NCI-H1930 (cell line): ENCODE measurements around the gene GPR142.
A peak's percentile ranks its signal among the peaks of the same experiment; 100 is the strongest.
"Not testable (repeated sequence)": the region's sequence is repeated elsewhere in the genome, so short reads cannot be mapped to it uniquely, and the experiment has no call there.

Experiments used
- DNase-seq, 2 experiments: peaks; one replicate each; lab custom pipeline; 2025; lab: John Stamatoyannopoulos, UW

GPR142 gene

DNA sequence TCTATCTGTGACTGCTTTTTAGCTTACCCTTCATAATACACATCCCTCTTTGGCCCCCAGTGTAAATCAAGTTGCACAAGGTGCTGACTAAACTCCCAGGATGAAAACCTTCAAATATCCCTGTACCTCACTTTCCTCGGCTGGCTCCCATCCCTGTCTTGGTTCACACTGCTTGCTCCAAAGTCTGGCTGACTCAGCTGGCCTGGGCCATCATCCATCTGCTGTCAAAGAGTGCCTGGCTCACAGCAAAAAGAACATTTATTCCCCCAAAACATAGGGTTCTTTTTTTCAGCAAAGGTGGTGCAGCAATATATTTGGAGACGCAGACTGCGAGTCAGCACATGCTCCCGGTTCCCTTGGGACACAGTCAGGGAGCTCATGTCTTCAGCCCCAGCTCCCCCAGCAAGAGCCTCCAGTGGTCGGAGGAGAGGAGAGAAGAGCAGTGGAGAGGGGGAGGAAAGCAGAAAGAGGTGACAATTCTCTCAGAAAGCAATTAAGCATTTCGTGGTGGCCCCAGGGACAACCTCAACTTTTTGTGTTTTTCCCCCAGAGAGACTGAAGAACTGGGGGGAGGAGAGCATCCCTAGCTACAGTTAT, 26.1 kb downstream of the GPR142 start:
- no peak for DNase-seq

DNA sequence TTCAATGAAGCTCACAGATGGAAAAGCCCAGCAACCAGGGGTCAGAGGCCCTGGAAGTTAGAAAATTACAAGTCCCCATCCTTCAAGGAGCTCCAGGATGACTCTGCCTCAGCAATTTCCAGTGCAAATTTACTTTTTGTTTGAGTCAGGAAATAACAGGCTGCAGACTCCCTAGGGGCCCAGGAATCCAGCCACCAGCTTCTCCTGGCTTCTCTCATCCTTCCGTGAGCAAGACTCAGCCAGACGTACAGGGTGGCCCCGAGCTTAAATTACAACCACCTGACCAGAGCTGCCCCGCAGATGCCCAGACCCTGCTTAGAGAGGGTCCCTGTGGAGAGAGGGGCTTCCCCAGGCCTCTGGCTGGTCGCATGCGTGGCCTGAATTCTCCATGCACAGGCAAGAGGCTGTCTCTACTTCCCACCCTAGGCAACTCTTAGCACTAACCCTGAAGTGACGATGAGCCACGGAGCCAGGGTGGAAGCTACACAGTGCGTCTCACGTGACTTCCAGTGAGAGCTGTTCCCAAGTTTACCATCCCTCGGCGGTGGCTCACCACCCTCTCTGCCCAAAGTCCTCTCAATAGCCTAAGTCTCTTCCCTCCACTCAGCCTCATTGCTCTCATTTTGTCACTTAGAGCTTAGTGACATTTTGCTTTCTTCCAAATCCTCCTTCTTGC, 27.1 kb downstream of the GPR142 start:
- DNase-seq, result no peak

DNA sequence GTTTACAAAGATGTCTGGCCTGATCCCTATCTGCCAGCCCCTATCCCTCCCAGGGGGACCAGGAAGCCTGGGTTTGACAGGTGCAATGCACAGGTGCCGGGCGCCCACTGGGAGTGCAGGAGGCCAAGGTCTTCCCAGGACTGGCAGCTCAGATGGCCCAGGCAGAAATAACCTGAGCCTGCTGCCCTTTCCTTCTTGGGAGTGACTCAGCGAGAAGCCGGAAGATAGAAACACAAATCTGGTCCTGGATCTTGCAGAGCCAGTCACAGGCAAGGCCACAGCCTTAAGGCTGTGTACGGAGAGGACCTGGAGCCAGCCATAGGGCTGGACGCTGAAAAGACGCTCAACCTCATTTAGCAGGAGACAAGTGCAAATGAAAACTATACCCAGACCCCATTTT, 27.7 kb downstream of the GPR142 start:
- no peak for DNase-seq

GRCh38 chr17:74396567-74396966, 29.3 kb downstream of the GPR142 start:
- no peak for DNase-seq

DNA sequence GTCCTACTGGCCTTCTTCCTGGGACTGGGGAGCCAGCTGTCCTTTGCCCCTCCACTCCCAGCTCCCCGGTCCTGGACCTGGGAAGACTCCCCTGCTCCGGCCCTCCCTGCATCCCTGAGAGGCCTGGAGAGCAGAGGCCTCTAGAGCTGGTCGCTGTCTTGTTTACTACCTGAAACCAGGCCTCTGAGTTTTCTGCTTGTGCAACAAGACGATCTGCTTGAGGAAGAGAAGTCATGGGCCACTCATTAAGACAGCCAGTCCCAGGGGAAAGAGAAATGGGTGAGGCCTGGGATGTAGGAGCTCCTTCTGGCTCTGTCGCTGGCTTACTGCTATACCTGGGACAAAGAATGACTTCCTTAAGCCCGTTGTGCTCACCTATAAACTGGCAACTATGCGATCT, 34.7 kb downstream of the GPR142 start:
- DNase-seq, result no peak

DNA sequence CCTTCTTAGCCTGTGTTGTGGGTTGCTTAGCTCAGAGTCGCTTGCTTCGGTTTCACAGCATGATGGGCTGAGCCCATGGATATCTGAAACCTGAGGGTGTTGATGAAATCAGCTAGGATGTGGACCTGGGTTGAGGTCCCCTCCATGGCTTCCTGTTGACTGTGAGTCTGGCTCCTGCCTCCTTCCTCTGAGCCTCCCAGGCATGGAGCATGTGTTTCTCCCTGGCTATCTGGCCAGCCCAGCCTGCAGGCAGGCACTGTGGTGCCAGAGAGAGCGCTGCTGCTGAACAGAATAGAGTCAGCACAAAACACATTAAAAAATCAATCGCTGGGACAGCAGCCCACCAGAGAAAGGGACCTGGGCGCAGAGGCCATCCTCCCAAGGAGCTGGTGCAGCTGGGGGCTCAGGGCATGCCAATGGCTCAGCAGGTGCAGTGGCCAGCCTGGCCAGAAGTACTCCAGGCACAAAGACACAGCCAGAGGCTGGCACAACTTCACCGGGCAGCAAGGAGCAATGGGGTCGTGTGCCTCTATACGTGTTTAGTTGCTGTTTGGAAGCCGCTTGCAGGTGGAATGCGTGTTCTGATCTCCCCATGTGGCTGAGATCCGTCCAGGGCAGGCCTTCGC, 36.3 kb downstream of the GPR142 start:
- no peak for DNase-seq

GRCh38 chr17:74404218-74404617, 36.9 kb downstream of the GPR142 start:
- DNase-seq, result no peak

GRCh38 chr17:74404789-74405188, 37.5 kb downstream of the GPR142 start:
- DNase-seq, result no peak

- DNase-seq, result not testable (repeated sequence)
These were observed 38.0 kb downstream of the GPR142 start for GRCh38 chr17:74405311-74405710.

- no peak for DNase-seq
These were observed 40.1 kb downstream of the GPR142 start for GRCh38 chr17:74407384-74407783.

DNA sequence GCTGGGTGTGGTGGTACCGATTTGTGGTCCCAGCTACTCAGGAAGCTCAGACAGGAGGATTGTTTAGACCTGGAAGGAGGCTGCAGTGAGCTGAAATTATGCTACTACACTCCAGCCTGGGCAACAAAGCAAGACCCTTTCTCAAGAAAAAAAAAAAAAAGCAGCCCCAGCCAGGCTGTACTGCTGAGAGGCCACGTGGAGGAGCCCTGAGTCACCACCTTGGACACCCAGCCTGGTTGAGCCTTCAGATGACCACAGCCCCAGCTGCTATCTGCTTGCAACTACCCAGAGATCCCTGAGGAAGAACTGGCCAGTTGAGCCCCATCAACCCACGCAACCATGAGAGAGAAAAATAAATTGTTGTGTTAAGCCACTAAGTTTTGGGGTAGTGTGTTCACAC, 41.0 kb downstream of the GPR142 start:
- no peak for DNase-seq

DNA sequence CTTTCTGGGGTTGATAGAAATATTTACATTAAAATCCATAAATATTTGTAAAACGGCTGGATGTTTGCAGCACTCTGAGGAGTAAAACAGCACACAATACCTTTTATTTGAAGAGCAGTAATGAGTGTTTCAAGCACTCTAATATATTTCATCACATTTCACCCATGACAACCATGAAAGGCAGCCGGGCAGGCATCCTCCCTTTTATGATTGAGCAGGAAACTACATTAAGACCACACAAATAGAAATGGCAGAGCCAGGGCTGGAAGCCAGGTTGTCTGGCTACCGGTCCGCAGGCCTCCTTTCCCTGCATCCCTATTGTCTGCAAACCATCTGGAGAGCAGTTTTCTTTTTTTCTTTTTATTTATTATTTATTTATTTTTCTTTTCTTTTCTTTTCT, 41.5 kb downstream of the GPR142 start:
- peak in 1 of 2 experiments; percentile 79 for DNase-seq

DNA sequence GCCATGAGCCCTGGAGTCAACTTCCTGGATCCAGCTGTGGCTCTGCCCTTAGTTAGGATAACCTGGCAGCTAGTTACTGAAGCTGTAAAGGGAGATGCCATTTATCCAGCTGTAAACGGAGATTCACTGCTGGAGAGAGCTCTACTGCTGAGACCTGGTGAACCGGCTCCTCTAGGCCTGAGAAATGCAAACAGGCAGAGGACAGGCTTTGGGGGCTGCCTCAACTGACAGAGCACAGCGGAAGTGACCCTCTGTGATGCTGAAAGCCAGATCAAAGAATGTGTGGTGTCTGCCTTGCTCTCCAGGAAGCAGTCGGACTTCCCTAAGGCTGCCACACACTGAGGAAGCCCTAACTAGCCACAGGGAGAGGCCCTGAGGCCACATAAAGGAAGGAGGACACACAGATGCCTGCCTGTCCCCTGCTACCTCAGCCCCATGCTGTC, 42.7 kb downstream of the GPR142 start:
- no peak for DNase-seq

GRCh38 chr17:74412581-74412980, 45.3 kb downstream of the GPR142 start:
- no peak for DNase-seq

DNA sequence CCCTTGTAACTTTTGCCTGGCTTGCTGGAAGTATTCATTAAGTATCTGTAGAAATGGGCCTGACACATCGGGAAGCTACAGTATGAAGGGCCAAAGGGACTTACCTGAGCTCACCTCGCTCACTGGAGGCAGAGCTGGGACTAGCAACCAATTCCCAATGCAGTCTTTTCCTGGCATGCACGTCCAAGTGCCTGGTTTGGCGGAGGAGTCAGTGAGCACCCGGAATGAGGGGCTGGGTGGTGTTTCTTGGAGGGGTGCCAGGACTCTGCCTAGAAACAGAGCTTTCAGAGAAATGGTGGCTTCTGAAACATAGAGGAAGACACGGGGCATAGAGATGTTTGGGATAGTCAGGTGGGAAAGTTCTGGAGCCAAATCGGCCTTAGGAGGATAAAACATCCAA, 46.2 kb downstream of the GPR142 start:
- DNase-seq, result no peak

DNA sequence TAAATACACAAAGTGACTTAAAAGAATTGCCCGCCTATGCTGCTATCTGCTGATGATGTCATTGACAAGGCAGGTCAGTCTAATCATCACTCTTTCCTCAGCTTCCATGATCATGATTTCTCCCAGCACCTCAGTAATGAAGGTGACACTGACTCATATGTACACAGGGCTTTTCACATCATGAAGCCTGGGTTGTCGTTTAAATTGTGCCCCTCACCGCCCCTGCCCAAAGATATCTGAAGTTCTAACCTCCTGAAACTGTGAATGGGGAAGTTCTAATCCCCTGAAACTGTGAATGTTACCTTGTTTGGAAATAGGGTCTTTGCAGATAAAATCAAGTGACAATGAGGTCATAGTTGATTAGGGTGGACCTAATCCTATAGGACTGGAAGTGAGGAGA, 47.2 kb downstream of the GPR142 start:
- DNase-seq, result no peak

DNA sequence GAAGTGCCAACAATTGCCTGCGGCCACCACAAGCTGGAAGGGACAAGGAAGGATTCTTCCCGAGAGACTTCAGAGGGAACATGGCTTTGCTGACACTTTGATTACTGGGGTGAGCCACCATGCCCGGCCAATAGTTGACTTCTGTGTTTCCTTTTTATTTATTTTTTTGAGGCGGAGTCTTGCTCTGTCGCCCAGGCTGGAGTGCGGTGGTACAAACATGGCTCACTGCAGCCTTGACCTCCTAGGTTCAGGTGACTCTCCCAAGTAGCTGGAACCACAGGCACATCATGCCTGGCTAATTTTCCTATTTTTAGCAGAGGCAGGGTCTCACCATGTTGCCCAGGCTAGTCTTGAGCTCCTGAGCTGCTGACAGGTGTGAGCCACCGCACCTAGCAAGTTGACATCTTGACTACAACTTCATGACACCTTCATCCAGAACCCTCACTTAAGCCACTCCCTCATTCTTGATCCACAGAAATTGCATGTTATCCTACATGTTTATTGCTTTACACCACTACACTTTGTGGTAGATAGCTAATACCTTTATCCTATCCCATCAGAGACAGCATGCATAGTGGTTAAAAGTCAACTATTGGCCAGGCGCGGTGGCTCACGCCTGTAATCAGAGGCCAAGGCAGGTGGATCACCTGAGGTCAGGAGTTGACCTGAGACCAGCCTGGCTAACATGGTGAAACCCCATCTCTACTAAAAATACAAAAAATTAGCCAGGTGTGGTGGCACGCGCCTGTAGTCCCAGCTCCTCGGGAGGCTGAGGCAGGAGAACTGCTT, 48.5 kb downstream of the GPR142 start:
- no peak for DNase-seq

DNA sequence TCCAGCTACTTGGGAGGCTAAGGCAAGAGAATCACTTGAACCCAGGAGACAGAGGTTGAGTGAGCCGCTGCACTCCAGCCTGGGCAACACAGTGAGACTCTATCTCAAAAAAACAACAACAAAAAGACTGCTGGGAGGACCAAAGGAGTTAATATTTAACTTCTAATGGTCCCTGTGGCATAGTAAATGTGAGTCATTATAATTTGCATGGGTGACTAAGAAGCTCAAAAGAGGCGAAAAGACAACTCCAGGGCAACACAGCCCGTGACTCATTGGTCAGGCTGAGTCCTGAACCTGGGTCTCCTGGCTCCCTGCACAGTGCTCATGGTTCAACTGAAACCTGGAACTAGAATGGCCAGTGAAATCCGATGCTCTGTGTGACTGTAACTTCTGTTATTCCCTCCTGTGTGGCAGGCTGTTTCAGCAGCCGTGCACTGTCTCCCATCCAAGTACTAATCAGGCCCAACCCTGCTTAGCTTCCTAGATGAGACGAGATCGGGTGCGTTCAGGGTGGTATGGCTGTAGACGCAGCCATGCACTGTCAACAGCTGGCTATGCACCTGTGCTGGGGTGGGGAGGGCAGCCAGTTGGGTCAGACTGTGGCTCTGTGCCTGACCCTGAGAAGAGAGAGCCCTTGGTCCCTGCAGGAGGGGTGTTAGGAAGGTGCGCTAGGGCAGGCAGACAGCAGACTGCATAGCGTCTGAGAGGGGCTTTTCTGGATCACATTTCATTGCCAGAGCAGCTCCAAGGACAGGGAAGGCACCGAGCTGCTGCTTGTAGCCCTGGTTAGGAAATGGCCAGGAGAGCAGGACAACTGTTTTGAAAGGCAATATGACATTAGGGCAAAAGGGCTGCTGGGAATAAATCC, 50.1 kb downstream of the GPR142 start:
- no peak for DNase-seq

DNA sequence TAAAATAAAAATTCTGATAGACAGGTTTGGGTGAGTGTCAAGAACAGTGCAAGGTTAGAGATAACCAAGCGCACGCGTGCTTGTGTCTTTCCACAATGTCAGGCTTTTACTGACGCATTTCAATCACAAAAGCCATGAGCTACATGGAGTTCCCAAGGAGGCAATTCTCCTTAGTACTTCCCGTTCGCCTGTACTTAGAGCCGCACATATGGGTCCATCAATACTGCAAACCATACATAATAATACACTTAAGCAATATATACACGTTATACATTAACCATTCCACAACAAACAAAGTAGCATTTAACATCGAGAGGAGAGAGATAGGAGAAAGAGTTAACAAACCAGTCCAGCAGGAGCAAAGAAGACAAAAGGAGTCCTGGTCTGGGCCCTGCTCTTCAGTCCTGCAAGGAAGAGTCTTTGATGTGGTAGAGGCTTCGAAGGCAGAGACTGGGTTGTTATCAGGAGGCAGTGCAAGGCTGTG, 52.7 kb downstream of the GPR142 start:
- DNase-seq, result no peak
